ENCODE measurements around the gene HMG20B.

DNA sequence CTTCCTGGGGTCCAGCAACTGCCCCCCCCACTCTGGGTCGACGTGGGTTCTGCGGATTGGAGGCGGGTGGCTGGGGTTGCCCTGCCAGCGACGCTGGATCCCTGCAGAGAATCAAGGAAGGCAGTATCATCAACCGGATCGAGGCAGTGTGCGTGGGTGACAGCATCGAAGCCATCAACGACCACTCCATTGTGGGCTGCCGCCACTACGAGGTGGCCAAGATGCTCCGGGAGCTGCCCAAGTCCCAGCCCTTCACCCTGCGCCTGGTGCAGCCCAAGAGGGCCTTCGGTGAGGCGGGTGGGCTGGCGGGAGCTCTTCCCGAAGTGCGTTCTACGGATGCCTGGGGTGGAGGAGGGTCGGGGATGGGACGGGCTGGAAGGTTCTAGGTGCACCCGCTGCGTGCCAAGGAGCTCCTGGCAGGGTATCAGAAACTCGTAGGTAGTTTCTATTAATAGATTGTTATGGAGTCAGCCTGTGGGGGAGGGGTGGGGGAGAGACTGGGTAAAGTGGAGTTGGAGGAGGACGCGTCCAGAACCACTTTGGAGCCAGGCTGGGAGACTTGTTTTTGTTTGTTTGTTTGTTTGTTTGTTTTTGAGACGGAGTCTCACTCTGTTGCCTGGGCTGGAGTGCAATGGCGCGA is 14.1 kb downstream of the HMG20B start:
- TF ChIP-seq, protein P1, sequence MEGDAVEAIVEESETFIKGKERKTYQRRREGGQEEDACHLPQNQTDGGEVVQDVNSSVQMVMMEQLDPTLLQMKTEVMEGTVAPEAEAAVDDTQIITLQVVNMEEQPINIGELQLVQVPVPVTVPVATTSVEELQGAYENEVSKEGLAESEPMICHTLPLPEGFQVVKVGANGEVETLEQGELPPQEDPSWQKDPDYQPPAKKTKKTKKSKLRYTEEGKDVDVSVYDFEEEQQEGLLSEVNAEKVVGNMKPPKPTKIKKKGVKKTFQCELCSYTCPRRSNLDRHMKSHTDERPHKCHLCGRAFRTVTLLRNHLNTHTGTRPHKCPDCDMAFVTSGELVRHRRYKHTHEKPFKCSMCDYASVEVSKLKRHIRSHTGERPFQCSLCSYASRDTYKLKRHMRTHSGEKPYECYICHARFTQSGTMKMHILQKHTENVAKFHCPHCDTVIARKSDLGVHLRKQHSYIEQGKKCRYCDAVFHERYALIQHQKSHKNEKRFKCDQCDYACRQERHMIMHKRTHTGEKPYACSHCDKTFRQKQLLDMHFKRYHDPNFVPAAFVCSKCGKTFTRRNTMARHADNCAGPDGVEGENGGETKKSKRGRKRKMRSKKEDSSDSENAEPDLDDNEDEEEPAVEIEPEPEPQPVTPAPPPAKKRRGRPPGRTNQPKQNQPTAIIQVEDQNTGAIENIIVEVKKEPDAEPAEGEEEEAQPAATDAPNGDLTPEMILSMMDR (IDR thresholded peaks at IDR 0.05 in 4 of 5, conservative IDR thresholded peaks at IDR 0.05 in 1 of 5): no peak
- no peak for TF ChIP-seq POLR2A (IDR thresholded peaks at IDR 0.05)
